GM12872 (cell line): ENCODE data around the gene KCNS3.

Experiments used
- CTCF ChIP-seq: IDR thresholded peaks from 3 replicates; pipeline ENCODE4 v1.5.1; 2011; ENCODE audit warnings: low read depth, mild to moderate bottlenecking, low read length, moderate library complexity; ENCODE audit not compliant: insufficient read depth

Gene KCNS3

GRCh38 chr2:17910980-17911379 is 32.5 kb downstream of the KCNS3 start:
- TF ChIP-seq CTCF: no peak

GRCh38 chr2:17911491-17912260 is 33.2 kb downstream of the KCNS3 start:
- no peak for TF ChIP-seq CTCF

- TF ChIP-seq CTCF: no peak
Measured at GRCh38 chr2:17912266-17912691, 33.8 kb downstream of the KCNS3 start.

- TF ChIP-seq CTCF: no peak
Measured at GRCh38 chr2:17915099-17915498, 36.6 kb downstream of the KCNS3 start.

GRCh38 chr2:17915811-17916518 is 37.5 kb downstream of the KCNS3 start:
- no peak for TF ChIP-seq CTCF

- no peak for TF ChIP-seq CTCF
Measured at GRCh38 chr2:17916584-17916983, 38.1 kb downstream of the KCNS3 start.

GRCh38 chr2:17918789-17919188 is 40.3 kb downstream of the KCNS3 start:
- no peak for TF ChIP-seq CTCF
